Fibroblast of the aortic adventitia (primary cell): ENCODE data around the gene LONP1. TPM values are rescaled to one million over a fixed set of nuclear protein-coding genes. Genes with fewer than 3 reads are reported as not detected.

Experiments used
- DNase-seq: peaks from one replicate; pipeline ENCODE4 v3.0.0-alpha.2; 2010; ENCODE audit warnings: low read depth
- H3K4me3 ChIP-seq: 2 replicates; pipeline ENCODE4 v1.5.1; 2011; ENCODE audit warnings: low read depth, mild to moderate bottlenecking, control low read depth, low read length, moderate library complexity
- CTCF ChIP-seq: IDR thresholded peaks from 2 replicates; pipeline ENCODE4 v1.5.1; 2011; ENCODE audit warnings: mild to moderate bottlenecking, low read length, control low read depth, inconsistent platforms; ENCODE audit not compliant: insufficient read depth
- total RNA-seq: library from RNA; depleted of rRNA; stranded (reverse); fragments of >200 nt; gene quantifications from 2 replicates; pipeline ENCODE4 v1.2.3, GENCODE V29; 2012; ENCODE audit warnings: low replicate concordance

Gene LONP1
- total RNA-seq: 80.3 and 130 TPM in 2 replicates

- peak; percentile 96 for TF ChIP-seq CTCF
- peak; percentile 99 for DNase-seq
- peak within 1 kb of the TSS; percentile 95 for H3K4me3 ChIP-seq
These were observed at the start of gene LONP1, which contains the start of gene CATSPERD for GRCh38 chr19:5719961-5720790. TSS of gene LONP1 (minus strand) at chr19:5720146. CDS start at chr19:5720132, 14 bp downstream. TSS of gene CATSPERD (plus strand) at chr19:5720637. CDS start at chr19:5720738, 101 bp downstream.

GRCh38 chr19:5767949-5768348 is 48.0 kb upstream of the LONP1 start:
- H3K4me3 ChIP-seq: no peak overlapping the region
- no peak for TF ChIP-seq CTCF
- DNase-seq: no peak

- no peak for TF ChIP-seq CTCF
- H3K4me3 ChIP-seq: no peak overlapping the region
- DNase-seq: no peak
These were observed 45.3 kb upstream of the LONP1 start for GRCh38 chr19:5765220-5765619.

GRCh38 chr19:5762608-5763217 is 42.8 kb upstream of the LONP1 start:
- no peak for TF ChIP-seq CTCF

GRCh38 chr19:5753743-5754142 is 33.8 kb upstream of the LONP1 start:
- TF ChIP-seq CTCF: no peak
- H3K4me3 ChIP-seq: no peak overlapping the region
- DNase-seq: no peak

More at GRCh38 chr19:5762608-5763217, 42.8 kb upstream of the LONP1 start:
- no peak overlapping the region for H3K4me3 ChIP-seq
- no peak for DNase-seq

GRCh38 chr19:5751709-5752108 is 31.8 kb upstream of the LONP1 start:
- TF ChIP-seq CTCF: no peak
- H3K4me3 ChIP-seq: no peak overlapping the region
- no peak for DNase-seq
